NCI-H2029 (cell line): ENCODE results near the gene ZNF224.
"Not testable (repeated sequence)": the region's sequence is repeated elsewhere in the genome, so short reads cannot be mapped to it uniquely, and the experiment has no call there.

Experiments
- DNase-seq: peaks from one replicate; lab custom pipeline; 2025; lab: John Stamatoyannopoulos, UW

The ZNF224 gene

DNA sequence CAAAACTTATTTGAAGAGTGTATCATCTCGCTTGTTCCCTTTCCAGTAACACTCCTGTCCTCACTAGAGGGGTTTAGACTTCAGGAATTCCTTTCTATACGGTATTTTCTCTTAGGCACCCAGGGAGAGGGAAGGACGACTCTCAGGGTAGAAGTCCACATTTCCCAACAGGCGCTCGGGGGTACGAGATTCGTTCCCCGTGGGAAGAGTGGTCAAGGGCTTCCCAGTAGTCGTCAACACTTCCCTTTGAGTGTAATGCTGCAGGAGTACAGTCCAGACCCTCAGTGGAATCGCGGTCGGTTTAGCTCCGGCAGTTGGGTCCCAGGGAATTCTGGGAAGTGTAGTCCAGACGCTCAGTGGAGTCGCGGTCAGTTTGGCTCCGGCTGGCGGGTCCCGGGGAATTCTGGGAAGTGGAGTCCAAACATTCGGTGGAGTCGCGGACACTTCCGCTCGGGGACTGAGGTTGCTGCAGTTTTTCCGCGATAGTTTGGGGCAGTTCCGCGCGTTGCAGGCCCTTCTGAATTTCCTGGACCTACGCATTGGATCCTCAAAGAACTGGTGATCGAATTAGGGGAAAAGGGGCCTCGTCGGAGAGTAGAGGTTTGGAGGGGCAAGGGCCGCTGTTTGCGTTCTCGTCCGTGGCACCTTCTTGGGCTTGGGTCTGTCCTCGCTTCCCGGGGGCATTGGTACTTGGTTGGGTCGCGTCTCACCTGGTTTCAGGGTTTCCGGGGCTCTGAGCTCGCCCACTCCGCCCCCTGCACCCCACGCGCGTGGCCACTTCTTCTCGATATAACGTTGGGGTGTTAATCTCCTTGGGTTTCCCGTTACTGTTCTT is at the start of gene ZNF224:
Gene ZNF224, plus strand, starts transcription at position 431 of the 835 bp plus-strand sequence. CDS start 3,513 bp downstream, outside the sequence.
- peak; percentile 89 for DNase-seq

DNA sequence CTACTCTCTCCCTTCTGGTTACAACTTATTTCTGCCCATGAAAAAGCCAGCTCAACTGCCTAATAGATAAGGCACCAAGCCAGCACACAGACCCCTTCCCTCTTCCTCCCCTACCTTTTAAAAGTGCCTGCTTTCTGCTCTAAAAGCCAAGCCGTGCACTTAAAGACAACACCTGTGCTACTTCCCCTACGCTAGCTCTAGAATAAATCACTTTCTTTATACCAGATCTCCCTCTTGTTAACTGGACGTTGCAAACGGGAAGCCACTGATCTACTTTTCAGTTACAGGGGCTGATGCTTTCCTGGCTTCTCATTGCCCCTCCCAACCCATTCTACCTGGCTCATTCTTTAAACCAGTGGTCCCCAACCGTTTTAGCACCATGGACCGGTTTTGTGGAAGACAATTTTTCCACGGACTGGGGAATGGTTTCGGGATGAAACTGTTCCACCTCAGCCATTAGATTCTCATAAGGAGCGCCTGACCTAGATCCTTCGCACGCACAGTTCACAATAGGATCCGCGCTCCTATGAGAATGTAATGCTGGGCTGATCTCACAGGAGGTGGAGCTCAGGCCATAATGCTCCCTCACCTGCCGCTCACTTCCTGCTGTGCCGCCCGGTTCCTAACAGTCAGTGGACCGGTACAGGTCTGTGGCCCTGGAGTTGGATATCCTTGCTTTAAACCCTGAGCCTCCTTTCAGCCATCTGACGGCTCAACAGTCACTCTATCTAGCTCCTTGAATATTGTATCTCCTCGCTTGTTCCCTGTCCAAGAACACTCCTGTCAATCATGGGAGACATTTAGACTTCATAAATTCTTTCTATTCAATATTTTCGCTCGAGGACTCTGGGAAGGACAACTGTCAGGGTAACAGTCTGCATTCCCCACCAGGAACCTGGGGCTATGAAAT is 43.2 kb upstream of the ZNF224 start:
- DNase-seq, result peak; percentile 82

DNA sequence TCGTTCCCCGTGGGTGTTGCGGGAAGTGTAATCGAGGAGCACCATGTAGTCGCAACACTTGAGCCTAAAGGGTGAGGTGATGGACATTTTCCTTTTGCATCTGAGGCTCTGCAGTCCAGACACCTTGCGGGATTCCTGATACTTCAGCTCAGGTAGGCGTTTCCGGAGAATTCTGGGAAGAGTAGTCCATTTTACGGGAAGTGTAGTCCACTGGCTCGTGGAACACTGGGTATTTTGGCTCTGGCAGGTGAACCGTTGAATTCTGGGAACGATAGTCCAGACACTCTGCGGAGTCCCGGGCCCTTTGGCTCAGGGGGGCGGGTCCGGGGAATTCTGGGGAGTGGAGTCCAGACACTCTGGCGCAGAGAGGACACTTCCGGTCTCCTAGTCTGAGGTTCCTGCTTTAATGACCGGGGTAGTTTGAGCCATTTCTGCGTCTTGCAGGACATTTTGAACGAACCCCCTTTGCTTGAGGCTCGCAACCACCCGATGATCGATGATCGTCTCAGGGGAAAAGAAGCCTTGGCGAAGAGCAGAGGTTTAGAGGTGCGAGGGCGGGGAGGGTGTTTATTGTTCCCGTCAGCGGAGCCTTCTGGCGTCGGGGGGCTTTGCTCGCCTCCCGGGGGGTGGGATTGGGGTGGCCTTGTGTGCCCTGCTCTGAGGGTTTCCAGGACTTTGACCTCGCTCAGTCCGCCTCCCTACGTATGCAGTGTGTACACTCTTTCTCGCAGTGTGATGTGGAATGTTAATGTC is 42.3 kb upstream of the ZNF224 start, which contains the start of gene ZNF223:
Gene ZNF223, plus strand, starts transcription at position 387 of the 753 bp plus-strand sequence. CDS start 3,141 bp downstream, outside the sequence.
- DNase-seq, result peak; percentile 98

DNA sequence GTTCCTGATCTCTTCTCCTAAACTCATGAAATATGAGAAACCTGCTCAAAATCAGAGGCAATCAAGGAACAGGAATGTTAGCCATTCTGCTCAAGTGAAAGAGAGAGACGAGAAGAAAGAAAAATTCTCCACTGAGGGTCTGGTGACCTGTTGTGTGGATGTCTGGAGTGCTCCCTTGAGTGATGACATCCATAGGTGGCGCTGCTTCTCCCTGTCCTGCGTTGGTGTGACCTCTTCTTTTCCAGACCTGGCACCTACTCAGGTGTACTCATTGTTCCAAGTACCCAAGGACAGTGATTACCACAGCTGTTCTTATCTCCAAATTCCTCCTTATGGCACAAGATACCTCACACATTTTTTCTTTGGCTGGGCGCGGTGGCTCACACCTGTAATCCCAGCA is 38.3 kb upstream of the ZNF224 start:
- no peak for DNase-seq

DNA sequence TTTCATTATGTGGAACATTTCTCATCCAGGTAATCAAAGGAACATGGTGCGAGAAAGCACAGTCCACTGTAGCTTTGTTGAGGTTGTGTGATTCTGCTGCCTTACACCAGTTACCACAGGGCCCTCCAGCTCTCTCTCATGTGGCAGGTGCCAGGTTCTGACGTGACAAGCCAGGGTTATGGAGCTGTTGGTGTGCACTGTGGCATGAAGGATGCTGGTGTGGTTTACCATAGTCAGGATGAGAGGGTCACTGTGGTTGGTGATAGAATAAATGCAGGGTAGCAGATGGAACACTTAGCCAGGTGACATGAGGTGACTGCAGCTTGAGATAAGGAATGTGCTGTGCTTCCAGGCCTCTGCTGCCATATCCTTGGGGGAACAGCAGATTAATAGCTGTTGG is 34.9 kb upstream of the ZNF224 start:
- DNase-seq, result no peak

DNA sequence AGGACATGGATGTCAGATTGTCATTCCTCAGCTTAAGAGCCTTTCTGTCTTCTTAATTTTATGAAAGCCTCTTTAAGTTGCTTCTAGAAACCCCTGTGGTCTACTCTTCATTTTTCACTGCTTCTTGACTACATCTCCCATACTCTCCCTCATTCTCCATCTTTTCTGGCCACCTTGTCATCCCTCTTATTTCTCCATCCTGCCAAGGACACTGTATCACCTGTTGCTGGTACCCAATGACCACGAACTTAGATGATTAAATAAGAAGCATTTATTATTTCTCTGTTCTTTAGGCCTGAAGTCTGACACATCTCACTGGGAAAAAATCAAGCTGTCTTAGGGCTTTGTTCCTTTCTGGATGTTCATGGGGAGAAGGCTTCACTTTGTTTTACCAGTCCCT is 33.1 kb upstream of the ZNF224 start:
- DNase-seq, result no peak

DNA sequence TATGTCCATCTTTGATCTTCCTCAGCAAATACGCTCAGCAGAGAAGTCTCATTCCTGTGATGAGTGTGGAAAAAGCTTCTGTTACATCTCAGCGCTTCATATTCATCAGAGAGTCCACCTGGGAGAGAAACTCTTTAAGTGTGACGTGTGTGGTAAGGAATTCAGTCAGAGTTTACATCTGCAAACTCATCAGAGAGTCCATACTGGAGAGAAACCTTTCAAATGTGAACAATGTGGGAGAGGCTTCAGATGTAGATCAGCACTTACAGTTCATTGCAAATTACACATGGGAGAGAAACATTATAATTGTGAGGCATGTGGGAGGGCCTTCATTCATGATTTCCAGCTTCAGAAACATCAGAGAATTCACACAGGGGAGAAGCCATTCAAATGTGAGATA is 27.9 kb upstream of the ZNF224 start:
- no peak for DNase-seq

DNA sequence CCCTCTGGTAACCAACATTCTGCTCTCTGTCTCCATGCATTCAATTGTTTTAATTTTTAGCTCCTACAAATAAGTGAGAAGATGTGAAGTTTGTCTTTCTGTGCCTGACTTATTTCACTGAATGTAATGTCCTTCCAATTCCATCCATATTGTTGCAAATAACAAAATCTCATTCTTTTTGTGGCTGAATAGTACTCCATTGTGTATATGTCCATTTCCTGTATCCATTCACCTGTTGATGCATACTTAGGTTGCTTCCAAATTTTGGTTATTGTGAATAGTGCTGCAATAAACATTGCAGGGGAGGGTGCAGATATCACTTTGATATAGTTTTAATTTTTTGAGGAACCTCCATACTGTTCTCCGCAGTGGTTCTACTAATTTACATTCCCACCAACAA is 24.7 kb upstream of the ZNF224 start:
- no peak for DNase-seq

DNA sequence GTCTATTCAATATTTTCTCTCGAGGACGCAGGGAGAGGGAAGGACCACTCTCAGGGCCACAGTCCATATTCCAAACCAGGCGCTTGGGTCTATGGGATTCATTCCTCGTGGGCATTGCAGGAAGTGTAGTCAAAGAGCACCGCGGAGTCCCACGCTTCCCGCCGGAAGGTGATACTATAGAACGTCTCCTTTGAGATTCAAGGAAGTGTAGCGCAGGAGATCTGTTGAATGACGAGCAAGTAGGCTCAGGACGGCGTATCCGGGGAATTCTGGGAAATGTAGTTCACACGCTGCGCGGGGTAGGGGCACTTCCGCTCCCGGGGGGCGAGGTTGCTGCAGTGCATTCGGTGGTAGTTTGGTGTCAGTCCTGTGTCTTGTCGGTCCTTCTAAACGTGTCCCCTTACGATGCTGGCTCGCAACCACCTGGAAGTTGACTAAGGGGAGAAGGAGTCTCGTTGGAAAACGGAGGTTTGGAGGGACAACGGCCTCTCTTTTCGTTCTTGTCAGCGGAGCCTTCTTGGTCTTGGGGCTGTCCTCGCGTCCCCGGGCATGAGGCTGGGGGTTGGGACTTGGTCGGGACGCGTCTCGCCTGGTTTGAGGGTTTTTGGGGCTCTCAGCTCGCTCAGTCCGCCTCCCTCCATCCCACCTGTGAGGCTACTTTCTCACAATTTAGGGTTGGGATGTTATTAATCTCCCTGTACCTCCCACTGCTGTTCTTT is 22.2 kb upstream of the ZNF224 start, which contains the start of gene ZNF284:
Gene ZNF284, plus strand, starts transcription at position 336 of the 719 bp plus-strand sequence. CDS start 4,231 bp downstream, outside the sequence.
- DNase-seq, result peak; percentile 96

DNA sequence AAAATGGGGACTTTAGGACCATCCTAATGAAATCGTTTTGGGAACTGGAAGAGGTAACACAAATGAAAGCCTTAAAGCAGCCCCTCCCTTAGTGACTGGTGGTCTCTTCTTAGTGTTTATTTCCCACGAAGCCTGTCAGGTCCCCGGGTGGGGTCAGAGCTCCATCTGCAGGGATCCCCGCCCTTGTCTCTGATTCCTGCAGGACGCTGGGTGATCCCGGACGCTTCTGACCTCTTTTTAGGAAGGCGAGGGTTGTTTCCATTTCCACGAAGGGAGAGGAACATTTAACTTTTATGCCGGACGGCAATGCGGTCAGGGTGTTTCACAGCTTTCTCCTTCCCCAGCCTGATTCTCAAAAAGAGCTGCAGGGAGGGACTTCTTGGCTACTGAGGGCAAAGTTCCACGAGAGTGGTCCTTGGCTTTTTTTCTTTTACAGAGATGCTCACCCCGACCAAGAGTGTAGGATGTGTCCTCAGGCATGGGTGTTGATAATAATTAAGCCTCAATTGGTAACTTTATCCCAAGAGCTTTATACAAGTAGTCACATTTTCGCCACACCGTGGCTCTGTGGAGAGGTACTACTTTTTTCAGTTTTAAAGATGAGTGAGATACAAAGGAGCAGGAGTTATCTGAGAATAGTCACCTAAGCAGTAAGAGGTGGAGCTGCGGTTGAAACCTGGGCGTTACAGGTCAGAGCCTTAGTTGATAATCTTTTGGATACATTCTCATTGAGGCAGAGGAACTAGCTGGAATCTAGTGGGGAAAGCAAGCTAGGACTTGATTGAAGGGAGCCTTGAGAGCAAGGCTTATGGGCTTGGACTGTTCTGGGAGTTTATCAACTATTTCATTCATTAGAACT is 21.4 kb upstream of the ZNF224 start:
- DNase-seq, result no peak

DNA sequence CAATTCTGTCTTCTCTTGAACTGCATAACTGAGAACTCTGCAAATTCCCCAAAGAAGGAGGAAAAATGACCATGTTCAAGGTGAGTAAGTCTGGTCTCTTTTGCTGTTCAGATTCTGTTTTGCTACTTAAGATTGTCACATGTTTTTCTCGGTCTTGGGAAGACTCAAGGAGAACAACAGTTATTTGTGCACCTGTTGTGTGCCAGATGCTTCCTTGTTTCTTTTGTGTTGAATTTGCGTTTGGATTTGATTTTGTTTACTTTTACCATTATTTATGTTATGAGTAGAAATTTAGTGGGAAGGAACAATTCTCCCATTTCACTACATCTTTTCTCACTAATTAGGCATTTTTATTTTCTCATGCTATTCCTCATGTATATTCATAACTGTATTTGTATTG is 17.8 kb upstream of the ZNF224 start:
- DNase-seq, result no peak

DNA sequence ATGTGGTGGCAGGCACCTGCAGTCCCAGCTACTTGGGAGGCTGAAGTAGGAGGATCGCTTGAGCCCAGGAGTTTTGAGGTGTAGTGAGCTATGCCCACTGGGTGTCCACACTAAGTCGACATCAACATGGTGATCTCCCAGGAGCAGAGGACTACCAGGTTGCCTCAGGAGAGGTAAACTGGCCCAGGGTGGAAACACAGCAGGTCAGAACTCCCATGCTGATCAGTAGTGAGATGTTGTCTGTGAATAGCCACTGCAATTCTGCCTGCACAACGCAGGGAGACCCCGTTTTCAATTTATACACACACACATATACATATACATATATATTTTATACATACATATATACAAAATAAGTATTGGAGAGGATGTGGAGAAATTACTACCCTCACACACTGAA is 2.1 kb upstream of the ZNF224 start:
- DNase-seq, result no peak

DNA sequence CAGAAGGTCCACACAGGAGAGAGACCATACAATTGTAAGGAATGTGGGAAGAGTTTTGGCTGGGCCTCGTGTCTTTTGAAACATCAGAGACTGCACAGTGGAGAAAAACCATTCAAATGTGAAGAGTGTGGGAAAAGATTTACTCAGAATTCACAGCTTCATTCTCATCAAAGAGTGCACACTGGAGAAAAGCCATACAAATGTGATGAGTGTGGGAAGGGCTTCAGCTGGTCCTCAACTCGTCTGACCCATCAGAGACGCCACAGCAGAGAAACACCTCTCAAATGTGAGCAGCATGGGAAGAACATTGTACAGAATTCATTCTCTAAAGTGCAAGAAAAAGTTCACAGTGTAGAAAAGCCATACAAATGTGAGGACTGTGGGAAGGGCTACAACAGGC is 13.6 kb downstream of the ZNF224 start:
- no peak for DNase-seq

DNA sequence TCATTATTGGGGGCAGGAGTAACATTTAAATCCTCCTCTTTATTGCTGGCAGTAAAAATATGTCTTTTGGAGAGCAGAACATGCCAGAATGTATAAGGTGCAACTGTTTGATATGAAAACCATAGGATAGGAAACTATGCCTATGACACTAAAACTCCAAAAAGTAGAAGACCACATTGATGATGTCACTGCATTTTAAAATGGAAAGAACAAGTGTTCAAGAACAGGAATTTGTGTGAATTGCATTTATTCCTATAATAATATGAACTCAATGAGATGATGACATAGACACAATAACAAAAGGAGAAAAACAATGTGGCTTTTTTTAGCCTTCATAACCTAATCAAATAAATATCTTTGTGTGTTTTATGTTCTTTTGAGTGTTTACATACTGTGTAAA is 15.3 kb downstream of the ZNF224 start:
- no peak for DNase-seq

DNA sequence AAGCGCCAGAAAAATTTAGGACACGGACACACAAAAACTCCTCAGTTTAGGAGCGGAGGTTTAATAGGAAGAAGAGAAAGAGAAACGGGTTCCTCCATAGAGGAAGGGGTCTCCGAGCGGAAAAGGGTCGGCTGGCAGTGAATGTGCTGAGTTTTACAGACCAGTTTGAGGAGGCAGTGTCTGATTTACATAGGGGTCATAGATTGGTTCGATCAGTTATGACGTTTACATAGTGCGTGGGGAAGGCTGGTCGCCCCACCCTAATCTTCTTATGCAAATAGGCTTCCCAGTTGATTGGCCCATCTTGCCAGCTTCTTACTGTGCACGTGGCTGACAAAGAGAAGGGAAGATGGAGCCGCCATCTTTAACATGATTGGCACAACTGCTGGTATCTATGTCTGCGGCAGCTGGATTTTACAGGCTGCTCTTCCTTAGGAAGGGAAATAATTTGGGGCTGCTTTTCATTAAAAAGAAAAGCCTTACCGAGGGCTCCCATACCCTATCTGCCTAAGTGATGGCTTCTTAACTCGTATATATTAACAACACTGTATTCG is 17.8 kb downstream of the ZNF224 start:
- DNase-seq, result peak; percentile 18

DNA sequence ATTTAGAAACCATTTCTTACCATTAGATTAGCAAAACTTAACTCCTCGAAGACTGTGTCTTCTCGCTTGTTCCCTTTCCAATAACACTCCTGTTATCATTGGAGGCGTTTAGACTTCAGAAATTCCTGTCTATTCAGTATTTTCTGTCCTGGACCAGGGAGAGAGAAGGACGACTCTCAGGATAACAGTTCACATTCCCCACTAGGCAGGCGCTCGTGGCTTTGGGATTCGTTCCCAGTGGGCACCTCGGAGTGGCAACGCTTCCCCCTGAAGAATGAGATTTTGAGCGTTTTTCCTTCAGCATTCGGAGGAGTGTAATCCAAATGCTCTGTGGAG is 18.6 kb downstream of the ZNF224 start:
- DNase-seq, result no peak

DNA sequence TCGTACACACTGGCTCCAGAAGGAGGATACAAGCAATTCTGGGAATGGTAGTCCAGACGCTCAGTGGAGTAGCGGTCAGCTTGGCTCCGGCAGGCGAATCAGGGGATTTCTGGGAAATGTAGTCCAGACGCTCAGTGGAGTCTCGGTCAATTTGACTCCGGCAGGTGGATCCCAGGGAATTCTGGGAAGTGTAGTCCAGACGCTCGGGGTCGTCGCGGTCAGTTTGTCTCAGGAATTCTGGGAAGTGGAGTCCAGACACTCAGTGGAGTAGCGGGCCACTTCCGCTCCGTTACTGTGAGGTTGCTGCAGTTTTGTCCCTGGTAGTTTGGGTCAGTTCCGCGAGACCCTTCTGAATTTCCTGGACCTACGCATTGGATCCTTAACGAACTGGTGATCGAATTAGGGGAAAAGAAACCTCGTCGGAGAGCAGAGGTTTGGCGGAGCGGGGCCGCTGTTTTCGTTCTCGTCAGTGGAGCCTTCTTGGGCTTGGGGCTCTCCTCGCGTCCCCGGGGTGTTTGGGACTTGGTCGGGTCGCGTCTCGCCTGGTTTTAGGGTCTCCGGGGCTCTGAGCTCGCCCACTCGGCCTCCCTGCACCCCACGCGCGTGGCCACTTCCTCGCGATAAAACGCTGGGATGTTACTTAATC is 19.1 kb downstream of the ZNF224 start, which contains the start of gene ZNF225:
Gene ZNF225, plus strand, starts transcription at position 262 of the 646 bp plus-strand sequence. CDS start 2,429 bp downstream, outside the sequence.
- DNase-seq, result peak; percentile 97

DNA sequence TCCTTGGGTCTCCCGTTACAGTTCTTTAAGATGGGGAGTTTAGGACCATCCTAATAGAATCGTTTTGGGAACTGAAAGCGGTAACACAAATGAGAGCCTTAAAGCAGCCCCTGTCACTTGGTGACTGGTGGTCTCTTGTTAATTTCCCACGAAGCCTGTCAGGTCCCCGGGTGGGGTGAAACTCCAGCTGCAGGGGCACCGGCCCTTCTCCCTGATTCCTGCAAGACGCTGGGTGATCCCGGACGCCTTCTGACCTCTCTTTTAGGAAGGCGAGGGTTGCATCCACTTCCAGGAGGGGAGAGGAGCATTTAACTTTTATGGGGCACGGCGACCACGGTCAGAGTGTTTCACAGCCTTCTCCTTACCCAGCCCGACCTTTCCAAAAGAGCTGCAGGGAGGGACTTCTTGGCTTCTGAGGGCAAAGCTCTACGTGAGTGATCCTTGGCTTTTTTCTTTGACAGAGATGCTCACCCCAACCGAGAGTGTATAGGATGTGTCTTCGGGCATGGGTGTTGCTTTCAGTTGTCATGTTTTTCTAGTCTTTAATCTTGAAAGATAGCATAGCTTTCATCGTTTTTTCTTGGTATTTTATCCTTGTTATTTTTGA is 19.7 kb downstream of the ZNF224 start:
- no peak for DNase-seq

DNA sequence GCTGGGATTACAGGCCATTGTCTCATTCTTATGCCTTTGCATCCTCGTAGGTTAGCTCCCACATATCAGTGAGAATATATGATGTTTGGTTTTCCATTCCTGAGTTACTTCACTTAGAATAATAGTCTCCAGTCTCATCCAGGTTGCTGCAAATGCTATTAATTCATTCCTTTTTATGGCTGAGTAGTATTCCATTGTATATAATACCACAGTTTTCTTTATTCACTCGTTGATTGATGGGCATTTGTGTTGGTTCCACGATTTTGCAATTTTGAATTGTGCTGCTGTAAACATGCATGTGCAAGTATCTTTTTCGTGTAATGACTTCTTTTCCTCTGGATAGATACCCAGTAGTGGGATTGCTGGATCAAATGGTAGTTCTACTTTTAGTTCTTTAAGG is 27.0 kb downstream of the ZNF224 start:
- not testable (repeated sequence) for DNase-seq
